HG03432 (cell line): ENCODE data around the gene PLXNA3.

Source experiments
- ATAC-seq: cut with Tn5 transposase; IDR thresholded peaks from one replicate; pipeline ENCODE4 v1.9.1; 2021; ENCODE audit warnings: mild to moderate bottlenecking, moderate library complexity; ENCODE audit not compliant: unreplicated experiment

Gene PLXNA3

DNA sequence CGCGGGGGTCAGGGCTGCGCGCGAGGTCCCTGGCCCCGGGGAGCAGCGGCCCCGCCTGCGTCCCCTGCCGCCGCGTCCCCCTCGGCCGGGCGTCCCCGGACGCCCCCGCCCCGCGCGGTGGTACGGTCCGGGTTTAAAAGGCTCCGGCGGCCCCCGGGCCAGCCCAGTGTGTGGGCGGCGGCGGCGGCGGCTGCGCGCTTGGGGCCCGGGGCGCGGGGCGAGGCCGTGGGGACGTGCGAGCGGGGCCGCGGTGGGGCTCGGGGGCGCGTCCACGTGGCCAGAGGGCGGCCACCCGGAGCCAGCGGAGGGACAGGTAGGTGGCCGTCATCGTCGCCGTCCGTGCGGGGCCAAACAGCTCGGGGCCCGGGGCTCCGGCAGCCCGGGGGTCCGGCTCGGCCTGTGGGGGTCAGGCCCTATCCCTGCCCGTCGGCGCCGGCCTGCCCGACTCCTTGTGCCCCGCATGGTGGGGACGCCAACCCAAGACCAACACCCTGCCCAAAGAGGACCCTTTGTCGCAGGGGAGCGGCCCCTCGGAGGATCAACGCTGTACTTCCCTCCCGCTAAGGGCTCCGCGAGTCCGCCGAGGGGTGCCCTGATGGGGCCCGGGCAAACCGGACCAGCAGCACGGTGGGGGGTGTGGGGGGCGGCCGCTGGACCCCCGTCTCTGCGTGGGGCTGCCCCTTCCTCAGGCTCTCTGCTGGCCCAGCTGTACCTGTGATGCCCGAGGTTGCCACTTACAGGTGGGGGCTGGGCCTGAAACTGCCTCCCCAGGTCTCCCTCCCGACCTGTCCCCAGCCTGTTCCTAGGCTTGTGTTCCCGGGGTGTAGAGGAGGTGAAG lies at the start of gene PLXNA3:
Gene PLXNA3, plus strand, starts transcription at position 166 of the 838 bp plus-strand sequence. CDS start 1,903 bp downstream, outside the sequence.
- ATAC-seq: peak; percentile 64

DNA sequence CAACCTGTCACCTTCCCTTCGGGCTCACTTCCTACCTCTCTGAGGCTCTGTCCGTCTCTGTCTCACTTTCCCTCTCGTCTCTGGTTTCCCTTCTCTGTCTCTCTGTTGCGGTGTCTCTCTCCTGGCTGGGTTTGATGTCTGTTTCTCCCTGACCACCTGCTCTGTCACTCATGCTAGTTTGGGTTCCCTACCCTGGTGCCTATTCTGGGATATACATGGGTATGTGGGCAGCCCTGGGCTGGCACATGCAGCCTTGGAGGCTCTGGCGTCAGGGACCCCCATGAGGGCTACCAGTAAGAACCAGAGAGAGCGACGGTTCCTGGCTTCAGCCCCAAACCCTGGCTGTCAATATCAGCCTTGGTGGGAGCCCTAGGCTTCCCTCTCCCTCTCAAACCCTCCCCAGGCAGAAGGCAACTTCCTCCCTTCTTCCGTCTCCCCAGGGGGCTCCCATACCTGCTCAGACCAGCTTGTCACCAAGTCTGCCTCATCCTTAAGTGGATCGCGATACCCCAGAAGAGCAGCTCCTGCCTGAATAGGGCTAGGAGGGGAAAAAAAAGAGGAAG lies 49.3 kb upstream of the PLXNA3 start:
- ATAC-seq: no peak

DNA sequence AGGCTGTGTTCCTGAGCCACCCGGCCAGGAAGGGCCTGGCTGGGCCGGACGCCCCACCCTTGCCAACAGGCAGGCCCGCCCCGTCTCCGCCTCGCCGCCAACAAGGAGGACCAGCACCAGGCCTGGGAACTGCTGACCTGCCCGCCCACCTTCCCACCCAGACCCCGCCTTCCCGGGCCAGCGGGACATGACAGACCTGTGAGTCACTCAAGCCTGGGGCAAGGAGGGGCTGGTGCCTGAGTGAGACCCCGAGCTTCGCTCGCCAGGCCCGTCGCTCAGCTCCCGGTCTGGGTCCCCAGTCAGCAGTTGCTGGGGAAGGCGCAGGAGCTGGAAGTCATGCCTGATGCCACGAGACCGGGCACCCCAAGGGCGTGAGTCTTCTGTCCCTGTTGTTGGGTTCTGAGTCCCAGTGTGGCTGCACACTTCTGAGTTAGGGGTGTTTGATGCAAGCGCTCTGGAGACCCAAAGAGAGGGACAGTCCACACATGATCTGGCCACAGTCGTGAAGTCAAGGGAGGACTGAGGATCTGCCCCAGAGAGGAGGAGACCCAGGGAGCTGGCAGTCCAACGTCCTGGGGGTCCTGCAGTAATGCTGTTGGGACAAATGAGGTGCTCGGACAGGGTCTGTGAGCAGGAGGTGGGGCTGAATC lies 48.7 kb upstream of the PLXNA3 start, which contains the start of gene DNASE1L1:
Gene DNASE1L1, minus strand, starts transcription at position 33 of the 650 bp plus-strand sequence. CDS start 3,686 bp downstream, outside the sequence.
- no peak for ATAC-seq

DNA sequence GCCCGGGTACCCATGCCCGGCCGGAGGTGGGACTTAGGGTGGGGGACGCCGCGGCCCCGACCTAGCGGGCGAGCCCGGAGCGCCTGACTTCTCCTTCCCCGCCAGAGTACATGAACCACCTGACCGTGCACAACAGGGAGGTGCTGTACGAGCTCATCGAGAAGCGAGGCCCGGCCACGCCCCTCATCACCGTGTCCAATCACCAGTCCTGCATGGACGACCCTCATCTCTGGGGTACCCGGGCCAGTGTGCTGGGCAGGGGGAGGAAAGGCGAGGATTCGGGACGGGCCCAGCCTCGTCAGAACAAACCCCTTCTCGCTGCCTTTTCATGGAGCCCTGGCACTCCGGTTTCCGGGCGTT lies 46.1 kb upstream of the PLXNA3 start:
- ATAC-seq: peak; percentile 71

DNA sequence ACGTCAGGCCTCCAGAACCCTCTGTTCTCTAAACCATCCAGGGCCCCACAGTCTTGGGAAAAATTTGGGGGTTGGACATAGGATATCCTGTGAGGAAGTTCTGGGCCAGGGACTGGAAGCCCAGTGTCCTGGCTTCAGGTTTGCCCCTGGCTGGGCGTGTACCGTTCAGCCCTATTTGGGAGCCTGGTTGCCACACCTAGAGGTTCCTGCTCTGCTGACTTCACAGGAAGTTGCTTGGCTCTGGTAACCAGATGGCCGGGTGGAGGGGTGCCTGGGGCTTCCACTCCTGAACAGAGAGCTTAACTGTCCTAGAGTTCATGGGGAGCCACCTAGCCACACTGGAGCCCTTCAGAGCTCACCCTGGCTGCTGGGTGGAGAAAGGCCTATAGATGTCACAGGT lies 45.6 kb upstream of the PLXNA3 start:
- ATAC-seq: no peak

DNA sequence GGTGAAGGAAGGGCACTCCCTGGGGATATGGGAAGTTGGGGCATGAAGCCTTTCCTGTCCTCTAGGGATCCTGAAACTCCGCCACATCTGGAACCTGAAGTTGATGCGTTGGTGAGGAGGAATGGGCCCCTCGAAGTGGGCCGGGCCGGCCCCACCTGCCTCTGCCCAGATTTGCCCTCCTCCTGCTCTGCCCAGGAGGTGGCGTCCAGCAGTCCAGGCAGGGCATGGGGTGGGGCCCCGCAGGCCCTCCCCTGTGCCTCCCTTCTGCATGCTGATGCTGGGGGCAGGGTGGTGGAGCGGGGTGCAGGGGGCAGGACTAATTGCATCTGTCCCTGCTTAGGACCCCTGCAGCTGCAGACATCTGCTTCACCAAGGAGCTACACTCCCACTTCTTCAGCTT lies 44.9 kb upstream of the PLXNA3 start:
- no peak for ATAC-seq

DNA sequence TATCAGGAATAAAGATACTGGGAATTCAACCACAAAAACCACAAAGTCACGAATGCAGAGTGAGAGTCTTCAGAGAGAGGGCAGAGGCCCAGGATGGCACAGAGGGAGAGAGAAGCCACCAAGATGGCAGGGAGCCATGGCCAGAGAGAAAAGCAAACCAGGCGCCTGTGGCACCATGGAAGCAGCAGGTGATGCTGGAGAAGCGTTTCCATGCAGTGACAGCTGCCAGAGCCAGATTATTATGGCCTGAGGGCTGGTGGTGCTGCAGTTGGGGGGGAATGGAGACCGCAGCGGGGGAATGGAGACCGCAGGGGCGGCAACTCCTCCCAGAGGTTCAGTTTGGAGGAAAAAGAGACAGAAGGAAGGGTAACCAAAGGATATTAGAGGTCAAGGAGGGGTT lies 40.9 kb upstream of the PLXNA3 start:
- ATAC-seq: no peak

DNA sequence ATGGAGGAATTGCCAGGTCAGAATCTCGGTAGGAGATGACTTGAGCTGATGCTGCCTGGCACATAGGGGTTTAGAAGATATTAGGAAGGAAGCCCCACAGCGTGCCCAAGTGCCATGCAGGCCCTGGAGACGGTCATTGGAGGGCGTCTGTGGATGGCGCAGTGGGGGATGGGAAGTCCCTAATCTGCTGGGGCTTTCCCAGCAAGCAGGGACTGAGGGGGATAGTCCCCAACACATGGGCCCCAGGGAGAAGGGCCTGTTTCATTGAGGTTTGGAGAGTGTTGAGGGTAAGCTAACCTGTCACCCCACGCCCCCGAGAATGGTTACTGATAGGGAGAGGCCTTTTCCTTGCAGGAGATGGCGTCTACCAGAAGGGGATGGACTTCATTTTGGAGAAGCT lies 38.9 kb upstream of the PLXNA3 start:
- ATAC-seq: no peak

DNA sequence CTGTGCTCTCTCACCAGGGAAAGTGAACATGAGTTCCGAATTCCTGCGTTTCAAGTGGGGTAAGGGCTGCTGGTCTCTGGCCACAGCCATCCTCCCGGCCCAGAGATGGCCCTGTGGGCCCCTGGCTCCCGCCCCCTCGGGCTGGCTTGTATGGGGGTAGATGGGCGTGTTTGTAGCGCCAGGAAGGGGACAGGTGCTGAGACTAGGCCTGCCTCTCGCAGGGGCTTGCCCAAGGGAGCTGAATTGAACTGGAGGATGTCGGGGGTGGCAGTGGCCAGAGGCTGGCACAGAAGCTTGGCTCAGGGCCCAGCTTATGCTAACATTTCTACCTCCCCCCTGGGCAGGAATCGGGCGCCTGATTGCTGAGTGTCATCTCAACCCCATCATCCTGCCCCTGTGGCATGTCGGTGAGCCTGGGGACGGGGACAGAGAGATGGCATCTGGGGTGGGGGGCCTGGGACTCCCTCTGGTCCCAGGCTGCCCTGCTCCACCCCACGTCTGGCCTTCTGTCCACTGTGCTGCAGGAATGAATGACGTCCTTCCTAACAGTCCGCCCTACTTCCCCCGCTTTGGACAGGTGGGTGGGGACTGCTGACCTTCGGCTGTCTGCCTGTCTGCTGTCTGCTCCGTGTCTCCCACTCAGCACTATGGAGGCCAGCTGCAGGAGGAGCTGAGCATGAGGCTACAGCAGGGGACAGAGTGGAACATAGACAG lies 38.2 kb upstream of the PLXNA3 start:
- ATAC-seq: no peak

DNA sequence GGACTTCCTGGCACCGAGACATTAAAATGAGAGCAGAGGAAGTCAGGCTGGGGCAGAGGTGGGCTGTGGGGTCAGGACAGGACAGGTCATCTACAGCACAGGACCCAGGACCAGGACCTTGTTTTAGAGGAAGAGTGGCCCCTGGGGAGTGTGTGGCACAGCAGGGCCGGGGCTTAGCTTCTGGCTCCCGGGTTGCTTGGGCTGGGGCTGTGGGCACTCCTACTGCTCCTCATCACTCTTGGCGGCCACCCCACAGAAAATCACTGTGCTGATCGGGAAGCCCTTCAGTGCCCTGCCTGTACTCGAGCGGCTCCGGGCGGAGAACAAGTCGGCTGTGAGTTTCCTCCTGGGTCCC lies 37.7 kb upstream of the PLXNA3 start:
- ATAC-seq: no peak

DNA sequence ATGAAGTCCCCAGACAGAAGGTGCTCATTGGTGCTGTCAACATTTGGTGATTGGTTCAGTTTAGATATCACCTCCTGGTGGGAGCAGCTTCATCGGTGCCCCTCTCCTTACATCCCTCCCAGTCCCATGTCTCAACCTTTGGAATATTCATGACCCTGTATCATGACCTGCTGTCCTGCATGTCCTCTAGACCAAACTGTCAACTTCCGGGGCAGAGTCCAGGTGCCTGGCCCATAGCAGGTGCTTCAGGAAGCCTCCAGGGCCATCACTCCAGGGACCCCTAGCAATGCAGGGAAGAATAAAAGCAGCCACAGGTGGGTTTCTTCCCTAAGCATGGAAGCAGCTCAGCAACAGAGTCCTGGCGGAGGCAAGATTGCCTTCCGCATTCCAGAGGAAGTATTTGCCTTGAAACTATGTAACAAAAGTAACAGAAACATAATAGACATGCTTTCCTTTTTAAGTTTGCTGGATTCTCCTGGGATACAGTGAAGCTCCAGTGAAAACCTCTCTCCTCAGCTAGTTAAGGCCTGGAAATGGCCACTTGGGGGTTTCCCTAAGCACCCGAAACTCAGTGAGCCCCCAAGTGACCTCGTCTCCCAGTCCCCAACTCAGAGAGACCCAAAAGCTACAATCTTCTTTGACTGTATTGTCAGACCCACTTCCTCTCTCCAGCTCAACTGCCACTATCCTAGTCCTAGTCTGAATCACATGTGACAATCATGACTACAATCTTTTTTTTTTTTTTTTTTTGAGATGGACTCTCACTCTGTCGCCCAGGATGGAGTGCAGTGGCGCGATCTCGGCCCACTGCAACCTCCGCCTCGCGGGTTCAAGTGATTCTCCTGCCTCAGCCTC lies 30.9 kb upstream of the PLXNA3 start:
- ATAC-seq: no peak

DNA sequence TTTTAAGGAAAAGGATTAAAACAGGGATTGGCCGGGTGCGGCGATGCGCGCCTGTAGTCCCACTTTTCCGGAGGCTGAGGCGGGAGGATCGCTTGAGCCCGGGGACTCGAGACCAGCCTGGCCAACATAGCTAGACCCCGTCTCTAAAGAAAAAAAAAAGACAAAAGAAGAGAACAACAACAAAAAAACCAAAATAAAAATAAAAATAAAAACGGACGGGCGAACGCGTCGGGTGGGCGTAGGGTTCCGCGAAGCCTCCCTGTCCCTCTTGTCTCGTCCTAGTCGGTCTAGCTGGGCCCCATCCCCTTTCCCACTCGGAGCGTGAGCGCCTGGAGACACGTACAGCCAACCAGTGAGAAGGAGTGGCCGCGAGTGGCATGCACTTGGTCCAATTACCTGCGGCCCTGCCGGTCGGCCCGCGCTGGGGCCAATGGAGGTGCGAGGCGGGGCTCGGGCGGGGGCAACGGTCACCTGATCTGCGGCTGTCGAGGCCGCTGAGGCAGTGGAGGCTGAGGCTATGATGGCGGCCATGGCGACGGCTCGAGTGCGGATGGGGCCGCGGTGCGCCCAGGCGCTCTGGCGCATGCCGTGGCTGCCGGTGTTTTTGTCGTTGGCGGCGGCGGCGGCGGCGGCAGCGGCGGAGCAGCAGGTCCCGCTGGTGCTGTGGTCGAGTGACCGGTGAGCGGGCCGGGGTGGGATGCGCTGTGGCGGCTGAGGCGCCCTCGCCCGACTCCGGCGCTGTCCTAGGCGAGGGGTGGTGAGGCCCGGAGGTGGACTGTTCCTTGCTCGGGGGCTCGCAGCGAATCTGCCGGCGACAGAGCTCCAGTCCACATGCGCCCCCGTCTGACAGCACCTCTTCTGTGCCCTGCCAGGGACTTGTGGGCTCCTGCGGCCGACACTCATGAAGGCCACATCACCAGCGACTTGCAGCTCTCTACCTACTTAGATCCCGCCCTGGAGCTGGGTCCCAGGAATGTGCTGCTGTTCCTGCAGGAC lies 29.6 kb upstream of the PLXNA3 start, which contains the start of gene ATP6AP1:
Gene ATP6AP1, plus strand, starts transcription at position 502 of the 996 bp plus-strand sequence. Its CDS starts 16 bp downstream, at position 518.
- ATAC-seq: peak; percentile 99

DNA sequence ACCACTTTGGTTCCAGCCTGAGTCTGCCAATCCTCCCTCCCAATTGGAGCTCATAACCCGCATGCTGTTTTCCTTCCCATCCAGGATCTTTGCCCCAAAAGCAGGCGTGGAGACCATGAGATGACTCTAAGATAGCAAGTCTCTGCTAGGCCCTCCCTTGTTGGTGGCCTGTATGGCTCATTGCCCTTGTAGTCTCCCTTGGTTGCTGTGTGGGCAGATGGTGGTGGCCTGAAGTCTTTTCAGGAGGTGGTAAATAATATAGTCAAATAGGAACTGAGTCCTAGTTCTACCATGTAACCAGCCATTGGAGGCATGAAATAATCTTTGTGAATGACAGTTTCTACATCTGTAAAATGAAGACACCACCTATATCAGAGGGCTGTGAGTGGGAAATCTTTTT lies 28.4 kb upstream of the PLXNA3 start:
- no peak for ATAC-seq

DNA sequence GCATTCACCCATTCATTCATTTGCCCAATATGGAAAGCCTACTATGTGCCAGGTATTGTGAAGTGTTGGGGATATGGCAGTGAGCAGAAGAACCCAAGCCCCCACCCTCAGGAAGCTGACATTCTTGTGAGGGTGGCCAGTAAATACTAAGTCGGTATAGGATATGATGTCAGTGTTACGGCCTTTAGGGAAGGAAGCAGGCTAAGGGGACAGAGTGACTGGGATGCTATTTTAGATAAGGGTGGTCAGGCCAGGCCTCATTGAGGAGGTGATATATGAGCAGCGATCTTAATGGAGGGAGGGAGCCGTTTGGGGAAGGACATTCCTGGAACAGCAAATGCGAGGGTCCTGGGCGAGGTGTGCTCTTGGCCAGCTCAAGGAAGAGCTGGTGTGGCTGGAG lies 27.6 kb upstream of the PLXNA3 start:
- no peak for ATAC-seq

DNA sequence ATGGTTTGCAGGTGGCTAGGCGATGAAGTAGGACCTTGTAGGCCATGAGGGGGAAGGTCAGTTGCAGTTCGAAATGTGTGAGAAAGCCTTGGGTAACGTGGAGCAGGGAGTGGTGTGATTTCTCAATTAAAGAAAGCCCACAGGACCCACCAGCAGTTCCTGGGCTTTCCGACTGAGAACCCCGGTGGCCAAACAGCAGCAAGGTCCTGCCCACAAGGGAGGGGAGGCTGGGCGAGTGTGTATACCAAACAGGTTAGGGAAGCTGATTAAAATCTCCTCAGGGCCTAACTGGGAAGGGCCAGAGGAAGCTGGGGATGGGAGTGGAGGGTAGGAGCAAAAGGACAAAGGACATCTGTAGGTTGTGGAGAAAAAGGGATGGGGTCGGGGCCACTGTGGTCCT lies 27.2 kb upstream of the PLXNA3 start:
- no peak for ATAC-seq

DNA sequence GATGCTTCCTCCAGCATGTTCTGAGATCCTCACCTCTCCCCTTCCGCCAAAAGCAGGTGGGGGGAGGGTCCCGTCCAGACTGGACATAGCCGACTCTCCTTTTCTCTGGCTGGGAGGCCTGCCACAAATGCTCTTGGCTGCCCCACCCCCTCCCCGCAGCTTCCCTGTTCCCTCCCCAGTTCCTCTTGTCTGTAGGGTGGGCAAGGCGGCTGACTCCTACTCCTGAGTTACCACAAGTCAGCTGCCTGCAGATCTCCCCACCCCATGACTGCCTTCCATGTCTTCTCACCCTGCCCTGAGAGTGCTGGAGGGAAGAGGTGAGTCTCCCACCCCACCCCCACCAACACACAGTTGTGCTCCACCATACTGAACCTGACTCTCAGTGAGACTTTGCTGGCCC lies 26.7 kb upstream of the PLXNA3 start:
- no peak for ATAC-seq

DNA sequence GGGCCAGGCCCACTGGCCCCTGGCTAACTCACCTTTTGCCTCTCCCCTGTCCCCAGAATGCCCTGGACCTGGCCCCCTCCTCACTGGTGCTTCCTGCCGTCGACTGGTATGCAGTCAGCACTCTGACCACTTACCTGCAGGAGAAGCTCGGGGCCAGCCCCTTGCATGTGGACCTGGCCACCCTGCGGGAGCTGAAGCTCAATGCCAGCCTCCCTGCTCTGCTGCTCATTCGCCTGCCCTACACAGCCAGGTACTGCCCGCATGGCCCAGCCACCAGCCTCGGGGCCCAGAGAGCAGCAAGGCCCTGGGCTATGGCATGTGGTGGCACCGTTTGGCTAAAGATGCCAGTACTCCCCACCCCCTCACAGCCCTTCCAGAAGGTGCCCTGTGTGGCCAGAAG lies 25.9 kb upstream of the PLXNA3 start:
- ATAC-seq: no peak

DNA sequence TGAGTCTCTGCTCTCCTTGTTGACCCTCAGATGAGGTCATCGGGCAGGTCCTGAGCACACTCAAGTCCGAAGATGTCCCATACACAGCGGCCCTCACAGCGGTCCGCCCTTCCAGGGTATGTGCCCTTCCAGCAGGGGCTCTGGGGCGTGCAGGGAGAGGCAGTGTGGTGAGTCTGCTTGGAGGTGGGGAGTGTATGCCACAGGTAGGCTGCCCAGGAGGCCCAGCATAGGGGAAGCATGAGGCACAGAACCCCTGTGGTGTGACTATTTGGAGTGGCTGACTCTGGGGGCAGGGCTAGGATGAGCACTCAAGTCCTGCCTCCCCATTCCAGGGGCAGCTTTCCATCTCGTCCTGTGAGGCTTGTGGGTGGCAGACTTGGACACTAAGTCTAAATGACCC lies 24.5 kb upstream of the PLXNA3 start:
- no peak for ATAC-seq
